MM.1S (cell line): ENCODE data around the gene PLS1.

Experiments used
- CTCF ChIP-seq: fragments of 300-600 bp; sonication (generic); IDR thresholded peaks from 2 replicates; pipeline ENCODE4 v1.5.1; 2016; ENCODE audit warnings: antibody characterized with exemption, low read length, mixed read lengths
- EZH2 ChIP-seq: fragments of 300-600 bp; sonication (generic); optimal IDR thresholded peaks from 2 replicates; pipeline ENCODE3; 2017; ENCODE audit warnings: low read depth, mild to moderate bottlenecking, antibody characterized with exemption, low read length, mixed read lengths
- EZH2phosphoT487 ChIP-seq: fragments of 300-600 bp; sonication (generic); IDR thresholded peaks from 2 replicates; pipeline ENCODE4 v1.6.1; 2018; ENCODE audit warnings: antibody characterized with exemption, low read length

GRCh38 chr3:142693136-142693853, 97.1 kb downstream of the PLS1 start:
- TF ChIP-seq EZH2, result no peak
- TF ChIP-seq CTCF, result no peak
- no peak for TF ChIP-seq EZH2phosphoT487
